Fibroblast of lung (primary cell): ENCODE results near the gene NEK11.

ENCODE experiments used
- CTCF ChIP-seq, 2 donors: IDR thresholded peaks in 1 of 2; conservative IDR thresholded peaks in 1 of 2; 1 replicate in 1 of 2; 2 replicates in 1 of 2; pipeline ENCODE4 v1.5.1; 2011 to 2012; ENCODE audit warnings: low read length in 2 of 2, control low read depth in 1 of 2, inconsistent platforms in 1 of 2, low read depth in 1 of 2, mild to moderate bottlenecking in 1 of 2
- EZH2 ChIP-seq: IDR thresholded peaks from 2 replicates; pipeline ENCODE4 v1.5.1; 2012; ENCODE audit warnings: low read length, control low read depth, mild to moderate bottlenecking; ENCODE audit errors: missing control alignments

- no peak for TF ChIP-seq CTCF (conservative IDR thresholded peaks at IDR 0.05 in 1 of 2, IDR thresholded peaks at IDR 0.05 in 1 of 2; ENCODE audit: low read depth in 1 of 2, low read length in 2 of 2)
- TF ChIP-seq EZH2 = no peak
Observed at GRCh38 chr3:131169331-131169730, 142.7 kb downstream of the NEK11 start.
